OCI-M2 (cell line): ENCODE measurements around the gene STAT6.

Source experiments
- DNase-seq: peaks from one replicate; lab custom pipeline; 2025; ENCODE audit not compliant: unreplicated experiment; lab: John Stamatoyannopoulos, UW

The STAT6 gene

DNA sequence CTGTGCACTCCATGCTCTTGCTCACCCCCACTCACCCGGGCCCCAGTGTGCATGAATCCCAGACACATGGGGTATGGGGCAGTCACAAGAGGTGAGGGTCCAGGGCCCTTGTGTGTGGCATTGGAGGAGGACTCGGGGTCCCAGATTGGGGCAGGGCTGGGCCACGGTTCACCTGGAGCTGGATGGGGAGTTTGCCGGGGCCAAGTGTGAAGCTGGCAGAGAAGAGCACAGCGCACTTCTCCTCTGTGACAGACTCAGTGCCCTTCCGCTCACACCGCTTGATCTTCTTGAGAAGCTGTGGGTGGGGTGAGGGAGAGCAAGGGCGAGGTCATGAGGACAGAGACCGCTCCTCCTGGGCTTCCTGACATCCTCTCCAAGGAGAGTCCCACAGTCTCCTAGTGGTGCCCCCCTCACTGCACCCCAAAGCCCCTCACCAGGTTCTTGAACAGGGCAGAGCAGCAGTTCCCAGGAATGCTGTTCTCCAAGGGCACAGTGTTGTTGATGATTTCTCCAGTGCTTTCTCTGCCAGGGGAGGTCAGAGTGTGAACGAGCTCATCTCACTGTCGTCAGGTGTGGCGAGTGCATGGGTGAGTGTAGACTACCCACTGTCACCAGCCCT, 6.8 kb downstream of the STAT6 start:
- DNase-seq: no peak

DNA sequence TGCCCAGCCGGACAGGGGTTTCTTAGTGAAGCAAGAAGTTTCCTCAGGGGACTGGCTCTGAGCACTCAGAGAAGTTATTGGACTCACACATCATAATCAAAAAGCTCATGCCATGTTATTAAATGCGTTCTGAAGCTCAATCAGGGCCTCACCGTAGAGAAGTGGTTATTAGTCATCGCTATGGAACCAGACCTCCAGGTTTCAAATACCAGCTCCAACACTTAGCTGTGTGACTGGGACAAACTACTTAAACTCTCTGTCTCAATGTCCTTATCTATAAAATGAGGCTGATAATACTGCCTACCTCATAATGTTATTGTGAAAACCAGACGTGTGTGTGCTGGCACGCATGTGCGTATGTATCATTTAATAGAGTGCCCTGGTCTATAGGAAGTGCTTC, 7.3 kb downstream of the STAT6 start:
- no peak for DNase-seq

DNA sequence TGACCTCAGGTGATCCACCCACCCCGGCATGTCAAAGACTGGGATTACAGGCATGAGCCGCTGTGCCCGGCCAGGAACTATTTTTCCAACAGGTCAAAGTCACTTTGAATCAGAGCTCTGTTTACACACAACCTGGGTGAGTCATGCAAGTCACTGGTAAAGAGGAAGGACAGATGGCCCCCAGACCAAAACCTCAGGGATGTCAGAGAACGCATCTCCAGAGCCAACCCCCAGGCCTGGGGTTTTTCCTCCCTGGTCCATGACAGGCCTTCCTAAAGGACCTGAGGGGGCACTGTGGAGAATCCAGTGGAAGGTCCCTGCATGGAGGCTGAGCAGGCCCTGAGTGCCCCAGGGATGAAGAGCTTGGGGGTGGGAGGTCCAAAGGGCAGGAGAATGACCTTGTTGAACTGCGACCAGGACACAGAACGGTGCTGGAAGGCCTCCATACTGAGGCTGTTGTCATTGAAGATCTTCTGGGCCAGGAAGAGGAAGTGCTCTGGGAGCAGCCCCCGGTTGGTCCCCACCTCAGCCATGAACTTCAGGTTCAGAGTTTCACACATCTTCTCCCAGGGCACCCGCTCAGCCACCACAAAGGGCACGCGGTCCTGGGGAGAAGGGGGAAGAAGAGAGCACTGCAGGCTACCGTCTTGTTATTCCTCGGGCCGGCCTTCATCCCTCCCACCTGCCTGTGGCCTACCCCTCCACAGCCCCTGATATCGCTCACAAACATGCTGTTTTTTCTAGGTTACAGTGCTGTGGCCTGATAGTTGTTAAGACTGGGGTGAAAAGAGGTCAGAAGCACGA, 9.1 kb downstream of the STAT6 start:
- DNase-seq: no peak

DNA sequence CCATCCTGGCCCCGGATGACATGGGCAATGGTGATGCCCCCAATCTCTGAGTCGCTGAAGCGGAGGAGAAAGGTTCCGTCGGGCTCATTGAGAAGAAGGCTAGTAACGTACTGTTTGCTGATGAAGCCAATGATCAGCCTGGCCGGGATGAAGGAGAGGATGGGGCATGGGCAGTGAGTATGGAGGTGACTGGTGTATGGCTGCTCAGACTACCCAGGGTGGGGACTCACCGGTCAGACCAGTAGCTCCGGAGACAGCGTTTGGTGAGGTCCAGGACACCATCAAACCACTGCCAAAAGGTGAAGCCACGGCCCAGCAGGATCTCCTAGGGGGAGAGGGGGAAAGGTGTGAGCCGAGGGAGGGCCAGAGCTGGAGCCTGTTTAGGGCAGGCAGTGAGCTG, 11.4 kb downstream of the STAT6 start:
- no peak for DNase-seq

DNA sequence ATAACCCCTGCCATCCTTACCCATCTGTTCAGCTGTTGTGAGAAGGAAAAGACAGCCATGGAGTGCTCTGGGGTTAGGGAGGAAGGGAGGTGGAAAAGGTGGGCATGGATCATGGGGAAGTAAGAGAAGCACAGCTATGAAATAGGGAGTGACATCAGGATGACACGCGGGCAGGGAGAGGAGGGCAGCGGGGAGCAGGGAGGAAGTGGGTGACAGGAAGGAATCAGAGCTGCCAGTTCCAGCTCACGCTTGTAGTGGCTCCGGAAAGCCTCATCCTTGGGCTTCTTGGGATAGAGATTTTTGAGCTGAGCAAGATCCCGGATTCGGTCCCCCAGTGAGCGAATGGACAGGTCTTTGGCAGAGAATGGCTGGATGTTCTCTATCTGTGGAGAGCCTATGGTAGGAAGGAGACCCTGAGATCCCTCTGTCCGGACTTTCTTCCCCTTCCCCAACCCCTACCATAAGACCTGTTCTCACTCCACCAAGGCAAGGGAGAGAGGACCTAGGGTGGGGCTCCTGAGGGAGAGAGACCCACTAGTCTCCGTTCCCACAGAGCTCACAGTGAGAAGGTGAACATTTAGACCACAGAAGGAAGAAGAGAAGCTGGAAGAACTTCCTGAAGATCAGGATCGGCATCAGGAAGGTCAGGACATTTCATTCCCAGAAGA, 12.0 kb downstream of the STAT6 start:
- DNase-seq: no peak

DNA sequence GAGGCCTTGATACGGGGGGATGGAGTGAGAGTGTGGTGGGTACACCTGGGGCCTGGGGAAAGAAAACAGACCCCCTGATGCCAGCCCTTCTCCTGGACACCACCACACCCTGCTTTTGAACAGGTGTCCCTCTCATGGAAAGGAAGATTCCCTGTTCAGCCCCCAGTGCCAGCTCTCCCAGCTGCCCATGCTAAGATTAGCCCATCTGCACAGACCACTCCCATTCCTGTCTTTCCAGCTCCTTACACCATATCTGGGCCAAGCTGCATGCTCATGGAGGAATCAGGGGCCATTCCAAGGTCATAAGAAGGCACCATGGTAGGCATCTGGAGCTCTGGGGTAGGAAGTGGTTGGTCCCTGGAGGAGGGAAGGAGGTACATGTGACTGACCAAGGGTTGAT, 12.6 kb downstream of the STAT6 start:
- no peak for DNase-seq

DNA sequence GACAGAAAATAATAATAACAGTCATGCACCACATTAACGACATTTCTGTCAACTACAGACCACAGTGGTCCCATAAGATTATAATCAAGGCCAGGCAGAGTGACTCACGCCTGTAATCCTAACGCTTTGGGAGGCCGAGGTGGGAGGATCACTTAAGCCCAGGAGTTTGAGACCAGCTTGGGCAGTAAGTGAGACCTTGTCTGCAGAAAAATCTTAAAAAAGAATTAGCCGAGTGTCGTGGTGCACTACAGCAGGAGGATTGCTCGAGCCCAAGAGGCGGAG, 13.7 kb downstream of the STAT6 start:
- DNase-seq: no peak

DNA sequence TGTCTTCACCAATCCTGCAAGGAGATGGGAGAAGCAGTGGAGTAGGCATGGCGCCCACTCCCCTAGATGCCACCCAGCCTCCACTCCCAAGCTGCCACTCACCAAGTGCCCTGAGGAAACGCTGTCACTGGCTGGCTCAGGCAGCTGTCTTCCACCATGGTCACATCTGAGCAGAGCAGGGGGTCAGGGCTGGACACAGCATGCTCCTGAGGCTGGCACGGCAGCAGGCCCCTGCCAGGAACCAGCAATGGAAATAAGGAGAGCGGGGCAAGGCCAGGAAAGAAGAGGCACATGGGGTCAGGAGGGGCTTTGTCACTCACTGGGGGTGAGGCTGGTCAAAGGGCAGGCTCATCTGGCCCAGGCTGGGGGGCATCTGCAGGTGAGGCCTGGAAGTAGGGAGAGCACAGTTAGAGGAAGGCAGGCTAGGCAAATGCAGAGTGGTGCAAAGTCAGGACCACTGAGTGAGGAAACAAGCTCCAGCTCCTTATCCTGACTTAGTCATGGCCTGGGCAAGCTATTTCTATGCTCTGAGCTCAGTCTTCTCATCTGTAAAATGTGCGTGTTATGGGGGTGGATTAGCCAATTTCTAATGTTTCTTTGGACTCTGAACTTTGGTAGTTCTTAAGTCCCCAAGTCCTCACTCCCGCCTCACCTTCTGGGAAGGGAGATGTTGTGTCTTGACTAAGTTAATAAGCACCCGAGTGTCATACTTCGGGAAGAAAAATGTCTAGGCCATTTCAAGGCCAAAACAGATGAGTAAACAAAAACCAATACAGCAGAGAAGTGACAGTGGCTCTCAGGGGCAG, 14.2 kb downstream of the STAT6 start:
- no peak for DNase-seq

DNA sequence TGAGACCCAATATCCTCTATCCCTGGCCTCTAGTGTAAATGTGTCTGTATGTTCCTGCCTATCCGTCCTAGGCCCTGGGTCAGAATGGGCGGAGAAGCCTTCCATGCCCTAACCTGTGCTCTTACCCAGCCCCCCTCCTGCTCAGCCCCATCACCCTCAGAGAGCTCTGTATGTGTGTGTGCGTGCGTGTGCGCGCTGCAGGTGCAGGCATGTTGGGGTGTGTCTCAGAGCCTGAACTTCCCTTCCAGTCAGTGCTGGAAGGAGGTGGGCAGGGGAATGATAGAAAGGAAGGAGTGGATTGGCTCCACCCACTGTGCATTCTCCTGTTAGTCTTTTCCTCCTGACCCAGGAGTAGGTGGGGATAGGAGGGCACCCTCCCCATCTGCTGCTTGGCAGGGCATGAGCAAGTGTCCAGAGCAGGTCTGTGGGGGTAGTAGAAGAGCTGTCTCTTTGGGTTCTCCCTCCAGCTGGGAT, 15.0 kb downstream of the STAT6 start:
- no peak for DNase-seq

DNA sequence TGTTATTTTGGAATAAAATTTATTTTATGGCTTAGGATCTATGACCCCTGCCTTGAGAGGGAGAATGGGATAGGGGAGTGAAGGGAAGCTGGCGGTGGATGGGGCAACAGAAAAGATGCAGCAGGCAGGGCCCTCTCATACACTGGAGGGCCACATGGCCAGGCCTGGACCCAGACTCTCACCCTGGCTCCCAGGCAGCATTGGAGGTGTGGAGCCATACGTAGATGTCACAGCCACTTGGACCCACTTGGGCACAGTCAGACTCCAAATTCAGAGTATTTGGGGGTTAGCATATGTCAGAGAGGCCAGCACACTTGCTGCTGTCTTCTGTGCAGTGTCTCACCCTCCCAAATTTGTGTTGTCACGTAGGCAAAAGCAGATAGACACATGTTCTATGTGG, 15.7 kb downstream of the STAT6 start:
- DNase-seq: no peak

DNA sequence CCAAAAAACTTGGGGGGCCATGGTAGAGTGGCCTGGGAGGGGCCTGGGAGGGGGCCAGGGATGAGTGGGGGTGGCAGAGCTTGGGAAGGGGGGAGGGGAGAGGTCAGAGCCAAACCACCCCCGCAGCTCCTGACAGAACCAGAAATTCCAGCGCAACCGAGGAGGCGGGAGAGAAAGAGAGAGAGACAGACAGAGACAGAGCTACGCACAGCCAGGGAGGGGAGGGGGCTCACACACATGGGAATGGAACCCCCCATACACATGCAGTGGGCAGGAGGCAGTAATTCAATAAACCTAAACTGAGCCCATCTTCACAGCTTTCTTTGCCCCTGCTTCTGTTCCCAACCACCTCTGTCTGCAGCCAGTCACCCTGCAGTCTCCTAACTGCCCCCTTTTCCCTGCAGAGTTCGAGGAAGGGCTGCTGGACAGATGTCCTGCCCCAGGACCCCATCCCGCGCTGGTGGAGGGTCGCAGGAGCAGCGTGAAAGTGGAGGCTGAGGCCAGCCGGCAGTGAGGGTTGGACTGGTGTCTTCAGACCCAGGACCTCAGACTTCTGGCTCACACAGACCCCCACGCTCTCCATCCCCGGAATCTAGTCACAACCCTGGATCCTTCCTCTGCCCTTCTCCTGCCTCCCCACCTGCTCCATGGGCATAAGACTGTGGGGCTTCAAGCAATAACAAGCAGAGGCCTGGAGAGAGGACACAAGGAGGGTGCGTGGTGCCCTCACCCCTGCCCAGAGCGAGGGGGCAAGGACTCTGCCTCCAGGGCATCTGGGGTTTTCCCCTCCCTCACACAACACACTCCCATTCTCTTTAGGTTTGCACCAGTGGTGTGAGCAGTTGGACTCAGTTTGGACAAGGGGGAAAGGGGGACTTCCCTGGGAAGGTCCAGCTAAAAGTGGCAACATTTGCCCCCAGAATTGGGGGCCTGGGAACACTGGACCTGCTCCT, 16.7 kb downstream of the STAT6 start:
- DNase-seq: no peak

DNA sequence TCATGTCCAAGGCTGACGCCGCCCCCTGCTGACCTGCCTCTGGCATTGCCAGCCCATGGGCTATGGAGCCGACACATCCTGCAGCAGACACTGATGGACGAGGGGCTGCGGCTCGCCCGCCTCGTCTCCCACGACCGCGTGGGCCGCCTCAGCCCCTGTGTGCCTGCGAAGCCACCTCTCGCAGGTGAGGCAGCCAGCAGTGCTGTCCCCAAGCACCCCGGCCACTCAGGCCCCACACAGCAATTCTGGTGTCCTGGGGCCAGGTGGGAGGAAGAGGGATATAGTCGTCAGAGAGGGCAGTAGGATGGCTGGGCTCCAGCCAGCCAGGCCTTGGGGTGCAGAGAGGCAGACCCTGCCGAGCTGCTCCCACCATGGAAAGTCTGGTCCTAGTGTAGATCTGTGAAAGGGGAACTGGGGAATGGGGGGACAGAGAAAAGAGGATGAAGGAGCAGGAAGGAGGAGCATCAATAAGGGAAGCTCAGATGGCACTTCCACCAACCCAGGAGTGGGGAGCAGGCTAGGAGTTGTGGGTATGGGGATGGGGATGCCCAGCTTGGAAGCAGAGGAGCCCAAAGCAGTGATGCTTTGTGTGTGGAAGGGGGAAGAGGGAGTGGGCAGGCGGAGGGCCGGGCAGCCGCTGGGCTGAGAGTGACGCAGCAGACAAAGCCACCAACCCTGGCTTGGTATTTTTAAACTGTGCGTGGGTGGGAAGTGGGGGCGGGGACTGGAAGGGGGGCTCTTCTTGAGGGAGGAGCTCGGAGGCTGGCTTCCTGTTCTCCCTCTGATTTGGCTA, 17.6 kb downstream of the STAT6 start:
- no peak for DNase-seq

DNA sequence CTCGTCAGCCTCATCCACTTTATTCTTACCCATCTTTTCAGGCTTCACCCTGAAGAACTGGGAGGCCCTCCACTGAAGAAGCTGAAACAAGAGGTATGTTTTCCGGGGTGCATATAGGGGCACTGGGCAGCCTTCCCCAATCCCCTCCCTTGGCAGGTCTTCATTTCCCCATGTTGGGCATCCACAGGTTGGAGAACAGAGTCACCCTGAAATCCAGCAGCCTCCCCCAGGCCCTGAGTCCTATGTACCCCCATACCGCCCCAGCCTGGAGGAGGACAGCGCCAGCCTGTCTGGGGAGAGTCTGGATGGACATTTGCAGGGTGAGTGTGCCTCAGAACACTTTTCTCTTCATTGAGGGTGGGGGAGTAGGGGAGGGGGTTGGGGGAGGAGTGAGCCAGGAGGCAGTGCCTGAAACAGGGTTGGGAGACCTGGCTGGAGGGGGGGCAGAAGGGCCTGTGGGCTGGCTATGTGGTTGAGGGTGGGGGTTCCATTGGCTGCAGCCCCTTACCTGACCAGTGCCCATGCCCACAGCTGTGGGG, 18.2 kb downstream of the STAT6 start:
- no peak for DNase-seq

DNA sequence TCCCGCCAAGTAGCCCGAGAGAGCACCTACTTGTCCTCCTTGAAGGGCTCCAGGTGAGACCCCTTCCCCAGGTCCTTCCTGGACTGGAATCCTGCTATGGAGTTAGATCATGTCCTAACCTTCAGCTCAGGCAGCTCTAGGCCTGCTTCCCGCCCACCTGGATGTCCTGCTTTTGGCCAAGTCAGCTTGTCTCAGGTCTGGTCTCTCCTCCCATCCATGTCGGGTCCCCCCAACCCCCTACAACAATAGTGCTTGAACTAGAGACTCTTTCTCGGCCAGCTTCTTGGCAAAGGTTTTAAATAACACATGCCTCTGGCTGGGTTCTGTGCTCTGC, 18.7 kb downstream of the STAT6 start:
- no peak for DNase-seq

DNA sequence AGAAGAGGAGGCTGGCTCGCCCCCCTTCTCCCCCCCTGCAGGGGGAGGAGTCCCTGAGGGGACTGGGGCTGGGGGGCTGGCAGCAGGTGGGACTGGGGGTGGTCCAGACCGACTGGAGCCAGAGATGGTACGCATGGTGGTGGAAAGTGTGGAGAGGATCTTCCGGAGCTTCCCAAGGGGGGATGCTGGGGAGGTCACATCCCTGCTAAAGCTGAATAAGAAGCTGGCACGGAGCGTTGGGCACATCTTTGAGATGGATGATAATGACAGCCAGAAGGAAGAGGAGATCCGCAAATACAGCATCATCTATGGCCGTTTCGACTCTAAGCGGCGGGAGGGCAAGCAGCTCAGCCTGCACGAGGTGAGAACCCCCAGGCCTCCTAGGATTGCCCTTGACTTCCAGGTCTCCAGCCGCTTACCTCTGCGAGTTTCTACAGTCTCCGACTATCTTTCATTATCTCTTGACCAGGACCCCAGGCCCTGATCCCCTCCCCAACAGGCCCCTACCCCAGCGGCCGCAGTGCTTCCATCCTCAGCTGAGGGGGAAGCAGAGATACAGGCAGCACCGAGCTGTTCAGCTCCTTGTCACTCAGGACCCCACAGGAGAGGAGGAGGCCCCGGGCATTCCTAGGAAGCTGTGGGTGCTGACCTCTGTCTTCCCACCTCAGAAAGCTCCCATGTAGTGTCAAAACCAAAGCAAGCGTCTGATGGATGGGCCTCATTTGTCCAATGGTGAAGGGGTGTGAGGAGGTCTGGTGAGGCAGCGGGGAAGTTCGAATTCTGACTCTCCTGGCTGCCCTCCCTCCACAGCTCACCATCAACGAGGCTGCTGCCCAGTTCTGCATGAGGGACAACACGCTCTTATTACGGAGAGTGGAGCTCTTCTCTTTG, 19.3 kb downstream of the STAT6 start:
- DNase-seq: no peak

DNA sequence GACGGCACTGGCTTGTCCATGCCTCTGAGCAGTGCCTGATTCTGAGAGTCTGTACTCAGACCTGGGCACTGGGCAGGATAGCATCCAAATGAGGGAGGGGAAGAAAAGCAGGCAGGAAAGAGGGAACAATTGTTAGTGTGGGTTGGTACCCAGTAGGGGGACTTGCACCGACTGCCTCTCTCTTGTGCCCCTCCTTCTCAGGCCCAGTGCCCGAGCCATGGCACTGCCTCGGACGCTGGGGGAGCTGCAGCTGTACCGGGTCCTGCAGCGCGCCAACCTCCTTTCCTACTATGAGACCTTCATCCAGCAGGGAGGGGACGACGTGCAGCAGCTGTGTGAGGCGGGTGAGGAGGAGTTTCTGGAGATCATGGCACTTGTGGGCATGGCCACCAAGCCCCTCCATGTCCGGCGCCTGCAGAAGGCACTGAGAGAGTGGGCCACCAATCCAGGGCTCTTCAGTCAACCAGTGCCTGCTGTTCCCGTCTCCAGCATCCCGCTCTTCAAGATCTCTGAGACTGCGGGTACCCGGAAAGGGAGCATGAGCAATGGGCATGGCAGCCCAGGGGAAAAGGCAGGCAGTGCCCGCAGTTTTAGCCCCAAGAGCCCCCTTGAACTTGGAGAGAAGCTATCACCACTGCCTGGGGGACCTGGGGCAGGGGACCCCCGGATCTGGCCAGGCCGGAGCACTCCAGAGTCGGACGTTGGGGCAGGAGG, 20.1 kb downstream of the STAT6 start:
- DNase-seq: no peak

DNA sequence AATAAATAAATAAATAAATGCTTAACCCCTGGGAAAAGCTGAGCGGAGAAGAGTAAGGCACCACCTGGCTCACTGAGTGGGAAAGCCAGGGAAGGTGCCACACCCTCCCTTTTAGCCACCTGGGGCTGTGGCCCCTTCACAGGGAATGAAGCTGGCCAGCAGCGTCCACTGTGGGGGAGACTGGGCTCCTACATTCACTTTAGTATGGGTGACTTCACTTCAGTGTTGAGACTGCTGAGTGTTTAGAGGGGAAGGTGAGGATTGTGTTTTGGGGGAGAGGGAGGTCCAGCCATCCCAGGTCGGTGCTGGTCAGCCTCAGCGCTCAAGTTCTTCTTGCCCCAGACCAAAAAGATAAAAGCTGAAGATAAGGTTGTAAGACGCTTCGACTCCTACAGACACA, 20.7 kb downstream of the STAT6 start:
- DNase-seq: no peak
